H1 (cell line): Measurements from ENCODE around the gene TAF3. TPM values are rescaled to one million over a fixed set of nuclear protein-coding genes. Genes with fewer than 3 reads are reported as not detected.
A peak's percentile ranks its signal among the peaks of the same experiment; 100 is the strongest.

Source experiments
- CTCF ChIA-PET: fragments of 300-600 bp; sonication (Branson Sonifier 250); formaldehyde crosslinking; loops from one replicate; lab custom pipeline; 2021; ENCODE audit not compliant: partially characterized antibody; lab: Charles Lee
- POLR2A ChIA-PET: fragments of 300-600 bp; sonication (Branson Sonifier 250); formaldehyde crosslinking; loops from one replicate; lab custom pipeline; 2021; ENCODE audit warnings: inconsistent platforms; ENCODE audit not compliant: partially characterized antibody; lab: Charles Lee
- DNase-seq, 2 experiments: peaks; one replicate each; pipeline versions ENCODE4 v3.0.0 to v3.0.0-alpha.2; 2010 to 2022; ENCODE audit warnings: low spot score in 2 of 2, low read depth in 1 of 2, mixed read lengths in 1 of 2
- FAIRE-seq: peaks from 2 replicates; lab custom pipeline; 2011; peaks lifted over from hg19 to GRCh38; lab: Jason Lieb, UNC
- H2AFZ ChIP-seq: 2 replicates; pipeline ENCODE4 v1.8.1; 2012; ENCODE audit warnings: low read length, inconsistent platforms
- H2AK5ac ChIP-seq: 2 replicates; pipeline ENCODE4 v1.6.1; 2013; ENCODE audit warnings: low read depth, low read length
- H2BK120ac ChIP-seq: replicated peaks from 2 replicates; pipeline ENCODE3; 2013; ENCODE audit warnings: low read depth, low read length, inconsistent platforms
- H2BK12ac ChIP-seq: 2 replicates; pipeline ENCODE4 v1.6.1; 2013; ENCODE audit warnings: low read depth, low read length
- H2BK15ac ChIP-seq: 2 replicates; pipeline ENCODE4 v1.6.1; 2013; ENCODE audit warnings: low read length
- H2BK20ac ChIP-seq: 2 replicates; pipeline ENCODE4 v1.6.1; 2013; ENCODE audit warnings: low read length
- H2BK5ac ChIP-seq: 2 replicates; pipeline ENCODE4 v1.6.1; 2013; ENCODE audit warnings: low read depth, low read length
- H3K14ac ChIP-seq: 2 replicates; pipeline ENCODE4 v1.6.1; 2013; ENCODE audit warnings: inconsistent platforms; ENCODE audit not compliant: insufficient read length
- H3K18ac ChIP-seq: 2 replicates; pipeline ENCODE4 v1.6.1; 2013; ENCODE audit warnings: low read length; ENCODE audit errors: extremely low read depth
- H3K23ac ChIP-seq: 2 replicates; pipeline ENCODE4 v1.6.1; 2013; ENCODE audit warnings: inconsistent platforms; ENCODE audit not compliant: insufficient read length
- H3K23me2 ChIP-seq: 2 replicates; pipeline ENCODE4 v1.6.1; 2013; ENCODE audit warnings: low read depth, low read length
- H3K27ac ChIP-seq: 2 replicates; pipeline ENCODE4 v1.6.1; 2011; ENCODE audit warnings: low read depth, low read length, inconsistent platforms
- H3K27me3 ChIP-seq, 4 experiments: replicated peaks in 1 of 4; 1 replicate in 1 of 4; 2 replicates in 3 of 4; pipeline versions ENCODE4 v1.6.1 to v1.8.1; 2011 to 2013; ENCODE audit warnings: low read length in 3 of 4, mild to moderate bottlenecking in 3 of 4, inconsistent platforms in 2 of 4, mixed read lengths in 2 of 4, moderate library complexity in 1 of 4; ENCODE audit not compliant: control insufficient read depth in 3 of 4, insufficient read depth in 3 of 4; ENCODE audit errors: extremely low read depth in 1 of 4
- H3K36me3 ChIP-seq, 4 experiments: 2 replicates each; pipeline versions ENCODE4 v1.6.1 to v1.8.1; 2011 to 2013; ENCODE audit warnings: mild to moderate bottlenecking in 4 of 4, low read length in 3 of 4, moderate library complexity in 2 of 4, control low read depth in 1 of 4, inconsistent platforms in 1 of 4; ENCODE audit not compliant: insufficient read depth in 4 of 4, control insufficient read depth in 2 of 4
- H3K4ac ChIP-seq: replicated peaks from 2 replicates; pipeline ENCODE3; 2013; ENCODE audit warnings: low read length, low read depth, mixed read lengths, inconsistent platforms; ENCODE audit not compliant: insufficient read length
- H3K4me1 ChIP-seq, 4 experiments: replicated peaks in 1 of 4; 1 replicate in 1 of 4; 2 replicates in 3 of 4; pipeline versions ENCODE4 v1.6.1 to v1.8.1; 2011 to 2013; ENCODE audit warnings: low read length in 3 of 4, inconsistent platforms in 2 of 4, mixed read lengths in 1 of 4; ENCODE audit not compliant: insufficient read depth in 4 of 4, control insufficient read depth in 3 of 4
- H3K4me2 ChIP-seq, 2 experiments: 2 replicates each; pipeline versions ENCODE4 v1.6.1 to v1.8.1; 2011 to 2013; ENCODE audit warnings: low read depth in 2 of 2, low read length in 2 of 2, control low read depth in 1 of 2, inconsistent platforms in 1 of 2, mild to moderate bottlenecking in 1 of 2; ENCODE audit not compliant: insufficient read depth in 1 of 2
- H3K4me3 ChIP-seq, 4 experiments: fragments of 200-600, 300-600 bp in 1 of 4; sonication (generic), shearing (Covaris generic), sonication (Bioruptor Twin) in 1 of 4; 2 replicates each; pipeline versions ENCODE4 v1.5.1 to v1.8.1; 2011 to 2016; ENCODE audit warnings: low read length in 4 of 4, low read depth in 3 of 4, control low read depth in 2 of 4, inconsistent platforms in 2 of 4, mild to moderate bottlenecking in 2 of 4, mixed read lengths in 1 of 4, moderate library complexity in 1 of 4; ENCODE audit not compliant: insufficient read depth in 2 of 4; ENCODE audit errors: extremely low read depth in 1 of 4
- H3K56ac ChIP-seq: replicated peaks from 2 replicates; pipeline ENCODE3; 2013; ENCODE audit warnings: low read depth, mild to moderate bottlenecking, mixed read lengths, low read length, inconsistent platforms; ENCODE audit not compliant: insufficient read length
- H3K79me1 ChIP-seq: 2 replicates; pipeline ENCODE4 v1.6.1; 2013; ENCODE audit warnings: low read depth, low read length, control low read depth
- H3K79me2 ChIP-seq, 2 experiments: 2 replicates each; pipeline versions ENCODE4 v1.6.1 to v1.8.1; 2012 to 2013; ENCODE audit warnings: low read length in 2 of 2, mild to moderate bottlenecking in 2 of 2, inconsistent platforms in 1 of 2; ENCODE audit not compliant: insufficient read depth in 2 of 2, control insufficient read depth in 1 of 2
- H3K9ac ChIP-seq, 4 experiments: replicated peaks in 1 of 4; 1 replicate in 1 of 4; 2 replicates in 3 of 4; pipeline versions ENCODE4 v1.6.1 to v1.8.1; 2011 to 2013; ENCODE audit warnings: low read depth in 3 of 4, low read length in 3 of 4, control low read depth in 2 of 4, mild to moderate bottlenecking in 2 of 4, moderate library complexity in 2 of 4, inconsistent platforms in 1 of 4; ENCODE audit errors: extremely low read depth in 1 of 4
- H3K9me3 ChIP-seq, 2 experiments: 2 replicates each; pipeline versions ENCODE4 v1.6.1 to v1.8.1; 2012 to 2013; ENCODE audit warnings: mild to moderate bottlenecking in 2 of 2, moderate library complexity in 2 of 2, control low read depth in 1 of 2, inconsistent platforms in 1 of 2, low read depth in 1 of 2, low read length in 1 of 2, mixed read lengths in 1 of 2; ENCODE audit not compliant: insufficient read depth in 2 of 2
- H4K20me1 ChIP-seq, 2 experiments: replicated peaks in 1 of 2; 2 replicates each; pipeline versions ENCODE3 to v1.8.1; 2011 to 2013; ENCODE audit warnings: inconsistent platforms in 2 of 2, low read length in 2 of 2, mild to moderate bottlenecking in 1 of 2; ENCODE audit not compliant: insufficient read depth in 2 of 2, control insufficient read depth in 1 of 2
- H4K5ac ChIP-seq: 2 replicates; pipeline ENCODE4 v1.6.1; 2013; ENCODE audit warnings: low read length, low read depth, mixed read lengths, inconsistent platforms; ENCODE audit not compliant: insufficient read length
- H4K8ac ChIP-seq: 2 replicates; pipeline ENCODE4 v1.8.0; 2013; ENCODE audit warnings: mild to moderate bottlenecking, moderate library complexity, low read length, inconsistent platforms; ENCODE audit not compliant: insufficient read depth; ENCODE audit errors: extremely low read depth
- H4K91ac ChIP-seq: replicated peaks from 2 replicates; pipeline ENCODE3; 2013; ENCODE audit warnings: low read length, mixed read lengths, inconsistent platforms; ENCODE audit not compliant: insufficient read length
- EZH2 ChIP-seq: fragments of 200-600 bp; sonication (generic); IDR thresholded peaks from 2 replicates; pipeline ENCODE4 v1.7.1; 2012; ENCODE audit warnings: low read depth, mild to moderate bottlenecking, moderate library complexity, low read length, inconsistent platforms; ENCODE audit not compliant: severe bottlenecking
- RNF2 ChIP-seq: fragments of 200-900, 300-1000 bp; sonication (generic); IDR thresholded peaks from 2 replicates; pipeline ENCODE4 v1.7.1; 2016; ENCODE audit warnings: borderline replicate concordance, low read depth, mild to moderate bottlenecking, antibody characterized with exemption, low read length; ENCODE audit not compliant: poor library complexity, severe bottlenecking; ENCODE audit errors: missing control alignments
- SUZ12 ChIP-seq: fragments of 200-600 bp; sonication (generic); IDR thresholded peaks from 2 replicates; pipeline ENCODE4 v1.6.1; 2012; ENCODE audit warnings: mild to moderate bottlenecking, inconsistent platforms, low read length, moderate library complexity, mixed read lengths
- WGBS, 2 experiments: shearing (Covaris generic) in 1 of 2; methylation state at CpG; one replicate each; pipeline versions ENCODE4 v1.1.6 to v1.1.7; 2013 to 2015; ENCODE audit warnings: low lambda C conversion rate in 2 of 2, mixed read lengths in 2 of 2, inconsistent platforms in 1 of 2, low coverage in 1 of 2, missing lambda C conversion rate in 1 of 2; ENCODE audit not compliant: insufficient replicate concordance in 2 of 2, insufficient coverage in 1 of 2, insufficient read length in 1 of 2; ENCODE audit errors: extremely low coverage in 1 of 2, missing lambda C conversion rate in 1 of 2; 5-methylcytosine and 5-hydroxymethylcytosine counted together
- polyA plus RNA-seq, 7 experiments: library from polyadenylated mRNA; depleted of rRNA in 3 of 7; stranded (reverse) in 5 of 7; unstranded in 2 of 7; fragments of >200 nt in 5 of 7; fragments of 200-250 nt in 2 of 7; gene quantifications; 1 replicate in 5 of 7; 2 replicates in 1 of 7; 4 replicates in 1 of 7; pipeline versions ENCODE4 v1.2.1 to v1.2.3, GENCODE V29; 2011 to 2013; ENCODE audit warnings: missing spikeins in 2 of 7, mixed read lengths in 2 of 7
- total RNA-seq: library from RNA; stranded (reverse); fragmentation: NEBNext Ultra II Directional; extraction: Animal tissue kit (Norgen Biotek cat#: 25700); gene quantifications from 2 replicates; pipeline ENCODE4 v1.2.1, GENCODE V29; 2021
- TF ChIP-seq, protein P1 (sequence below): IDR thresholded peaks from 2 replicates; pipeline ENCODE4 v1.6.1; 2011; ENCODE audit warnings: low read length, improper control_type of control experiment

The TAF3 gene
- total and polyA plus RNA-seq, 2 of the 8 experiments (the other 6 are each of a cell fraction or from before 2014, with no cell fraction given), result 1.5 to 11.2 TPM

DNA sequence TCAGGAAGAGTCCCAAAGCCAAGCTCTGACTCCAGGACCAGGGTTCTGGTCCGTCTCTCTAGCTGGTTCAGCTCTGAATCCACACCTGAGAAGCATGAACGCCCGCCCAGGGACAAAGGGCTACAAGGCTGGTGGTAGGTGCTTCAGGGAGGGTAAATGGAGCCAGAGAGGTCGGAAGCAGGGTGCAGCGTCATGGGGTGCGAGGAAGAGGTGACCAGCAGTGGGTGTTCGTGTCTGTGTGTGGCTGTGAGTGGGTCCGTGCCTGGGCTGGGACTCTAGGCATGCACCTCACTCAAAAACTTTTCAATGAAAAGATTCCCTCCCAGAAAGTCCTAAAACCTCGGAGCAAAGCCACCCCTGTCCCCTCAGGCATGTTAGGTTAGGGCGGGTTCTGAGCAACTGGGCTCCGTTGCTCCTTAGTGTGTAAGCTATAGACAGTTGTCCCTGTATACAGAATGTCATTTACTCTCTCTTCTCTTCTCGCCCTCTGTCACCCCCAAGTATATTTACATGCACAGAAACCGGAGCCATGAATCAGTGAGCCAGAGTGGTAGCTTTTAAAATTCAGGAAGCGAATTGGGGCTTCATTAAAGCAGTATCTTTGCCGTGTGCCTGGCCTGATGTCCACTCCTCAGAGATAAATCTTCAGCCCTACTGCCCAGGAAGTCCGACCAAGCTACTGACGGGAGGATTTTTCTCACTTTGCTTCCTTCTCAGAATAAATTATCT, 223.9 kb downstream of the TAF3 start:
- H3K4me1 ChIP-seq, result peaks cover 9 to 41% (median 18%) of the 10 kb centered on the region in 4 experiments
- no peak overlapping the region for H2AK5ac ChIP-seq
- peak overlapping the region in 1 of 2 experiments; percentile 59; a peak in 2 of 4 replicates for H3K4me2 ChIP-seq
- WGBS, 2 experiments, result 10% methylated on average over 17 of the region's 17 CpGs; no CpG with 5 or more reads in 1 of the 2 experiments
- no peak overlapping the region for H3K4ac ChIP-seq
- H2BK120ac ChIP-seq, result no peak overlapping the region
- H3K23me2 ChIP-seq, result no peaks in the 10 kb centered on the region; the same call in 1 of the 2 replicates
- peak overlapping the region; percentile 90; the same call in 1 of the 2 replicates for H2BK15ac ChIP-seq
- no peak overlapping the region for H4K5ac ChIP-seq
- no peak overlapping the region for H2BK20ac ChIP-seq
- no peaks in the 10 kb centered on the region for H3K9me3 ChIP-seq
- no peak overlapping the region for H3K27ac ChIP-seq
- TF ChIP-seq, protein P1, sequence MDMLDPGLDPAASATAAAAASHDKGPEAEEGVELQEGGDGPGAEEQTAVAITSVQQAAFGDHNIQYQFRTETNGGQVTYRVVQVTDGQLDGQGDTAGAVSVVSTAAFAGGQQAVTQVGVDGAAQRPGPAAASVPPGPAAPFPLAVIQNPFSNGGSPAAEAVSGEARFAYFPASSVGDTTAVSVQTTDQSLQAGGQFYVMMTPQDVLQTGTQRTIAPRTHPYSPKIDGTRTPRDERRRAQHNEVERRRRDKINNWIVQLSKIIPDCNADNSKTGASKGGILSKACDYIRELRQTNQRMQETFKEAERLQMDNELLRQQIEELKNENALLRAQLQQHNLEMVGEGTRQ, result no peak
- TF ChIP-seq SUZ12 (peak; percentile 95), EZH2 (peak; percentile 86), RNF2 (peak; percentile 96)
- TF ChIP-seq, all 59 proteins: peak for 3
- H3K4me3 ChIP-seq, result no peak overlapping the region
- H3K14ac ChIP-seq, result no peak overlapping the region
- H2BK12ac ChIP-seq, result peak overlapping the region; percentile 85; the same call in 1 of the 2 replicates
- H2BK5ac ChIP-seq, result no peak overlapping the region
- H3K27me3 ChIP-seq, result peaks cover 88 to 100% (median 100%) of the 10 kb centered on the region in 4 experiments
- H3K18ac ChIP-seq, result no peak overlapping the region
- H3K36me3 ChIP-seq, result no peaks in the 10 kb centered on the region; a peak in 1 of 8 replicates
- no peak overlapping the region for H4K91ac ChIP-seq
- H3K23ac ChIP-seq, result no peak overlapping the region
- no peak for DNase-seq
- no peaks in the 10 kb centered on the region; the same call in 1 of the 2 replicates for H3K79me1 ChIP-seq
- no peak for FAIRE-seq
- no peak overlapping the region for H2AFZ ChIP-seq
- no peak overlapping the region for H4K8ac ChIP-seq
- CTCF ChIA-PET, result interaction anchor here (0.6 to 1.8 kb wide), 4 partner anchors 8 to 1168 kb away, joined by 3 to 7 read pairs (median 4); no protein-coding TSS in a partner anchor
- H4K20me1 ChIP-seq, result peaks cover 24 to 32% of the 10 kb centered on the region in 2 experiments
- POLR2A ChIA-PET, result interaction anchor here (1.1 to 1.3 kb wide), 2 partner anchors 9 to 17 kb away, joined by 3 to 6 read pairs; no protein-coding TSS in a partner anchor
- H3K56ac ChIP-seq, result no peak overlapping the region
- H3K9ac ChIP-seq, result no peak overlapping the region
- no peaks in the 10 kb centered on the region for H3K79me2 ChIP-seq
